Activated CD4-positive, alpha-beta T cell treated with anti-CD3 and anti-CD28 coated beads for 24 hours (primary cell): ENCODE data around the gene LRRTM3.

ENCODE experiments used
- DNase-seq, 2 donors: peaks; one replicate each; pipeline ENCODE4 v3.0.0-alpha.2; 2020; ENCODE audit warnings: low read depth in 2 of 2

Gene LRRTM3

DNA sequence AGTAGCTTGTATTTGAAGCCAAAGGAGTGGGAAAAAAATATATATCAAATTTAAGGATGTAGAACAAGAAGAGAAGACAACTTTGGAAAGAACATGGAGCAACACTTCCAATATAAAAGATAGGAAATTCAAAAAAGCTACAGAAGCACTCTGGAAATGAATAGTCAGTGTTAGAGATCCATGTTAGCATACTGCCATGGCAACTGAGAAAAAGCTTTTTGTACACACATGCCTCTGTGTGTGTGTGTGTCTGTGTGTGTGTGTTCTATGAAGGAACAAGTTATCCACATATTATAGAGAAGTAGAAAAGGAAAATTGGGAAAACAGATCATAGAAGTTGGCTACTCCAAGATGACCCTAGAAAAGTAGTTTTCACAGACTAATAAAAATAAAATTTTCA lies 96.3 kb downstream of the LRRTM3 start:
- DNase-seq = no peak

- DNase-seq = no peak
Observed at GRCh38 chr10:67033878-67034277, 108.0 kb downstream of the LRRTM3 start.

GRCh38 chr10:67036808-67037207 lies 111.0 kb downstream of the LRRTM3 start:
- DNase-seq = no peak

DNA sequence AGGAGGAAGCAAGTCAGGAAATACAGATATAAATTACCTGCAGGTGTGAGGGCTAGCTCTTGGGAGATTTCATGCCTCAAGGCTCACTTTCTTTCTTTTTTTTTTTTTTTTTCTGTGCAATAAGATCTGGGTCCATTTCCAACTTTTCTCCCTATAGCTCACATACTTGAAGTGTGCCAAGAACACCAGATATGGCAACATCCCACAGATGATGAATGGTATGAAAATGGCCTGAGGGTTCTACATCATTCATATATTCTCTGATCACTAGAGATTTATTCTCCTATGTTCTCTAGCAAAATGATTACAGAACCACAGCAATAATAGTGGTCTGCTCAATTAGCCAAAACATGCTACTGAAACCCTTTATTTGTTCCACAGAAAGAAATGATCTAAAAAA lies 117.2 kb downstream of the LRRTM3 start:
- DNase-seq = no peak

- DNase-seq = no peak
Observed at GRCh38 chr10:67045404-67045803, 119.6 kb downstream of the LRRTM3 start.

- no peak for DNase-seq
Observed at GRCh38 chr10:67046507-67046906, 120.7 kb downstream of the LRRTM3 start.

DNA sequence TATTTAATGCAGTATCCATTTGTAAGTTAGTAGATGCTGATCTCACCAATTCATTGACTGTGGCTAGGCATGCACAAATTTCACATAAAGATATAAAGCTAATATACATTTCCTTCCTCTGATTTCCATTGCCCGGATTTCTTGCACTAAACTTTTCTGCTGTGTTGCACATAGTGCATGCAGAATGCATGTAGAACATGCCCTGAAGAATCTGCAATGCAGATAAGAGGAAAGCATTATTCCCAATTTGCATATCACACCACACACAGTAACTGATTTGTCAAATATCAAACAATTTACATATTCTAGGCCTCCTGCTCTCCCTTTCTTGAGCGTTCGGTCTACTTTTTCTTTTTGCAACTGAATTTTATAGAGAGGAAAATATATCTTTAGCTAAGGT lies 124.2 kb downstream of the LRRTM3 start:
- no peak for DNase-seq

DNA sequence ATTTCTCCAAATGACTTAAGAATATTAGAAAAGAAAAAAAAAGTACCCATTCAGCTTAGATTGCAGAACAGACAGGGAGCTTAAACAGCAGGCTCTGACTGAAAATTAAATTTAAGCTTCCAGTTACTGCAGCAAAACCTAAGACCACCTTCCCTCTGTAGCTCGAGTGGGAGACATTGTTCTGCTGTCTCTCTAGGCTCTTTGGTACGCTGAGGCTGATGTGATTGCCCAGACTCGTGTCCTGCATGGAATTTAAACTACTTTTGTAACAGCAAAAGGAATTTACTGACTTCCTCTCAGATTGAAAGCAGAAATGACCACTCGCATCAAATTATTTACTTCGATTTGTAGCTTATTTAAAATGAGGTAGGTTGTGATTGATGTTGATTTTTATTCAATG lies 124.6 kb downstream of the LRRTM3 start:
- no peak for DNase-seq

DNA sequence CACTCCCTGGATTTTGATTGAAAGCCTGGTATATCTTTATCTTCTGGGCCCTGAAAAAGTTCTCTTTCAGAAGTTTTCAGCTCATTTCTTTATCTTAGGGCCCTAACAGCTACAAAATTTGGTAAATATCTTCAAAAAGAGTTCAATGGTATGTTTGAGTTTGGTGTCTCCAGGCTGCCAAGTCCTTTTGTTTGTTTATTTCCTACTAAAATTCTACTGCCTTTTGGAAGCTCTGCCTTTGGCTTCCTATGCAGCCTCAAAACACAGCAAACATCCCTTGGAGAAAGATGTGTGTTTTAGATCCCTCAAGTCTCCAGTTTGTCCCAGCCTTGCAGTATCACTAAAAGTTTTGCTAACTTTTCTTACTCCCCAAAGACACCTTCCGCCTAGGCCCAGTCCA lies 146.8 kb downstream of the LRRTM3 start:
- no peak for DNase-seq

DNA sequence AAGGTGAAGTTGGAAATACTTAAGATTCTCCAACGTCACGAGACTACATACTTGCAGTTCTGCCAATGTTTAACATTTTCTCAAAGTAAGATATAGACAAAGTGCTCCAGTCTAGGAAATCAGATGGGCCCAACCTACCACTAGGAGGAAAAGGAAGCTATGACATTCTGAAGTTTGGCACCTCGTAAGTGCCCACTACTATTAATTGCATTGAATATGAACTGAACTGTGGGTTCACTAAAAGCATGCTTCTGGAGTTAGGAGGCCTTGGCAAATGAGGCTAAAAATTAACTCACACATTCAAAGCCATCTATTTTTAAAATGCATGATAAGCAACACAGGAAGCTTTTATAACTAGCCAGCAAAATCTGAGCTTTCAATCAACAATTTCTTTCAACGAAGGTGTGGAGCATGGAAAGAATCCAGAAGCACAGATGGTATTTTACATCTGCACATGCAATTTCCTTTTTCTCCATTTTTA lies 149.7 kb downstream of the LRRTM3 start:
- no peak for DNase-seq

DNA sequence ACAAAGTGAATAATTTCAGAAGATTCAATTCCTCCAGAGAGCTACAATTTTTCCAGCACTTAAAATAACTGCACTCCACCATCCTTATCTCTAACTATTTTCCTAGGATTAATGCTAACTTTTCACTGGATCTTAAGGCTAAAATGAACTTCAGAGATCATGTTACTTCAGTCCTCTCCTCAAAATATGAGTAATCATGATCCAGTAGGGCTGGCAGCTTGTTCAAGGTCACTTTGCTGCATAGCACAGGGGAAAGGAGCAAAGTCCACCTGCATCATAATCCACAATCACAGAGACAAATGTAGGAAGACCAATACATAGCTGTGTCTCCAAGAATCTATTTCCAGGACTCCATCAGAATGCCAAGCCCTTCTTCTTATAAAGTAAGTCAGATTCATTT lies 150.3 kb downstream of the LRRTM3 start:
- no peak for DNase-seq

- DNase-seq = no peak
Observed at GRCh38 chr10:67077376-67077775, 151.5 kb downstream of the LRRTM3 start.

DNA sequence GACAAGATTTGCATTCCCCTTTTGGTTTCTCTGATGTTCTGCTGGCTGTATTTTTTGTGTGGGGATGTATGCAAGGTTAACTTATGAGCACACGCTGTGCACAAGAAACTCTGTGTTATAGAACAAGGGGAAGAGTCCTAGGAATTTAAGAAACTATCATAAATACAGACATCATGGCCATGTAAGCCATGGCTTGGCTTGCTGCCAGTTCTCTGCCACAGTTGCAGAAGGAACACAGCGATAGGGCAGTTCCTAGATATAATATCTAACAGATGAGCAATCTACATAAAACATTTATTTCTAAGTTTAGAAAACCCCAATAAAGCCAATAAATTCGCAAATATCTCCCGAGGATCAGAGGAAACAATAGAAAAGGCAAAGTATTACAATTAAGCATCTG lies 153.3 kb downstream of the LRRTM3 start:
- DNase-seq = no peak

GRCh38 chr10:67086327-67087134 lies 160.7 kb downstream of the LRRTM3 start:
- DNase-seq = no peak

GRCh38 chr10:67087135-67087425 lies 161.2 kb downstream of the LRRTM3 start:
- DNase-seq = no peak

DNA sequence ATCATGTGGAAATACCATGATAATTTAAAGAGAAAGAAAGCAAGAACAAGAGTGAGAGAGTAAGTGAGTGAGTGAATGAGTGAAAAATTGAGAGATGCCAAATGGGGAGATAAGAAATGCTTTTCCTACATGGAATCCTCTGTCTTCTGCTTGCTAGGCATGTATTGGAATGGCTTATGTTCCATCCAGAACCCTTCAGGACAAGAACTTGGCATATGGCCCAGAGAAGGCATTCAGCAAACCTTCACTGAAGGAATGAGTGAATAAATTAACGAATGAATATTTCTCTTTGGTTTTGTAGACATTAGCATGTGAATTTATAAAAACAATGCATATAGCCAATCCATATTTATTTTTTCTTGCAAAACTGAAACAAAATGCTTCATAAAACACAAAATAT lies 162.2 kb downstream of the LRRTM3 start:
- DNase-seq = no peak

- no peak for DNase-seq
Observed at GRCh38 chr10:67095531-67095930, 169.7 kb downstream of the LRRTM3 start.

DNA sequence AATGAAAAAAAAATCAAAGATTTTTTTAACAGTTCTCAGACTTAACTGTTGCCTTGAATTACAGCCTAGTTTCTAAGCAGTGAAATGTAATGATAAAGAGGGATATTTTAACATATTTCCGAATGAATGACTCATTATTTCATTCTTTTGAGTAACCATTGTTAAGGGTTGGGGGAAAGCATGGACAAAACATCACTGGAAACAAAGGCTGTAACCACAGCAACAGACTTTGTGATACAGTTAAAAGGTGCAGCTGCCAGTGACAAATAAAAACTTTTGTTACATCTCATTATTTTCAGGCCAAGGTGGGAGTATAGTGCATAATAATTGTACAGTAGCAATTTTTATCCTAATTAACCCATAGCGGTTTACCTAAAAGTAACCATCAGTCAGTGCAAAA lies 172.6 kb downstream of the LRRTM3 start:
- no peak for DNase-seq

DNA sequence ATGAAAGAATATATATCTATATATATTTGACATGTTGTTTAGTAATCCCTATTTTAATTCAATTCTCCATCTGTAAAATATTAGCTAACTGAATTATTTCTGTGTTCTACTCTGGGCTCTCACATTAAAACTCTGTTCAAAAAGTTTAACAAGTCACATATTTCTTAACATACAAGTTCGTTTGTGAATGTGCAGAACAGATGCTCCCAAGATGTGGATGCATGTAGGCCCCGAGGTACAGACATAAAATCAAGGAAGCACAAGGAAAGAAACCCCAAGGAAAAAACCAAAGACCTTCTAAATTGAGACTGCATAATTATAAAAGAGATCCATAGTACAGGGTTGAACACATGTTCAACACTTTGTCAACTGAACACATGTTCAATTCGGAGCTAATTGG lies 175.1 kb downstream of the LRRTM3 start:
- DNase-seq = no peak

GRCh38 chr10:67107670-67108069 lies 181.8 kb downstream of the LRRTM3 start:
- no peak for DNase-seq

- DNase-seq = no peak
Observed at GRCh38 chr10:67110286-67110685, 184.4 kb downstream of the LRRTM3 start.

GRCh38 chr10:67112765-67113164 lies 186.9 kb downstream of the LRRTM3 start:
- DNase-seq = no peak

DNA sequence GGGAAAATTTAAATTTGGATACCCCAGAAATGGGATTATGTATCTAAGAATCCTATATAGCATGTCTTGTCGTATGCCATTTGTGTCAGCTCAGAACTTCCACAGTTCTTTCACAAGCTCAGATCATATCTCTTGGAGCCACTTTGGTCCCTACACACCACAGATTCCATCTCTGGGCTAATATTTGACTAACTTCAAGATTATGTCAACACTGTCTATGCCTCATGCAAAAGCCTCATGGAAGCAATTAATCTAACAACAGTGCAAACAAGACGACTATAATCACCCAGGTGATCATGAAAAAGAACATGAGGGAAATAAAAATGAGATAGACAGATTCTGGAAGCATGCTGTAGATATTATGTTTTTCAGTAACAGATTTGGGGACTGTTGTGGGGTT lies 189.1 kb downstream of the LRRTM3 start:
- DNase-seq = no peak

DNA sequence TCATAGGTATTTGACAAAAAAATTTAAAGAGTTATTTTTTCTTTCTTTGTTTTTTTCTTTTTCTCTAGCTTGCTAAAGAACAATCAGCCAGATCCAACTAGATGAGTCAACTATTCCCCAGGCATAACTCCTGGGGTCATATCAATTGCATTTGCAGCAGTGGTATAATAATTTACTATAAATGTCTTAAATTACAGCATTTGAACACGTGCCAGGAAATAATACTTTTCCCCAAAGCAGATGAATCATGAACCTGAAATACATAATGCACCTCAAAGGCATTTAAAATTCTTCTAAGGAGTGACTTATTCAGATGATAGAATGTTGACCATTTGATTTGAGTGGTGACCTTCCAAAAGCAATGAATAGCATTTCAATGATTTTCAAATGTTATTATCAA lies 190.1 kb downstream of the LRRTM3 start:
- DNase-seq = no peak
